ENCODE results near the gene MYT1. TPM values are rescaled to one million over a fixed set of nuclear protein-coding genes. Genes with fewer than 3 reads are reported as not detected.

MYT1 gene
- total and polyA plus RNA-seq, 2 experiments from 2014 or later = 0.03 to 0.06 TPM

DNA sequence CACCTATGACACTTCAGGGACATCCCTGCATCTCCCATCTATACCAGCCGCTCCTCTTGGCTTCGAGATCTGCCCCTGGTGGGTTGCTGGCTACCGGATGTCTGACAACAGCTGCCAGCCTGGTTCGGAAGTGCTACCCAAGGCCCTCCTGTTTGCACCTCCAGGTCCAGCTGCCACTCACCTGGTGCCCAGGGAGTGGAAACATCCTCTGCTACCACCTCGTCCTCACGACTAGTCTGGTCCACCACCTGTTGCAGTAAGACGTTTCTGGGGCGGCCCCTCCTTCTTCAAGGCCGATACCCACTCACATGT lies 83.0 kb downstream of the MYT1 start:
- TF ChIP-seq EZH2 (IDR thresholded peaks at IDR 0.05; ENCODE audit: borderline replicate concordance) (no peak), EZH2phosphoT487 (IDR thresholded peaks at IDR 0.05; ENCODE audit: low read depth, severe bottlenecking, unreplicated experiment) (no peak)
- TF ChIP-seq, protein P1, sequence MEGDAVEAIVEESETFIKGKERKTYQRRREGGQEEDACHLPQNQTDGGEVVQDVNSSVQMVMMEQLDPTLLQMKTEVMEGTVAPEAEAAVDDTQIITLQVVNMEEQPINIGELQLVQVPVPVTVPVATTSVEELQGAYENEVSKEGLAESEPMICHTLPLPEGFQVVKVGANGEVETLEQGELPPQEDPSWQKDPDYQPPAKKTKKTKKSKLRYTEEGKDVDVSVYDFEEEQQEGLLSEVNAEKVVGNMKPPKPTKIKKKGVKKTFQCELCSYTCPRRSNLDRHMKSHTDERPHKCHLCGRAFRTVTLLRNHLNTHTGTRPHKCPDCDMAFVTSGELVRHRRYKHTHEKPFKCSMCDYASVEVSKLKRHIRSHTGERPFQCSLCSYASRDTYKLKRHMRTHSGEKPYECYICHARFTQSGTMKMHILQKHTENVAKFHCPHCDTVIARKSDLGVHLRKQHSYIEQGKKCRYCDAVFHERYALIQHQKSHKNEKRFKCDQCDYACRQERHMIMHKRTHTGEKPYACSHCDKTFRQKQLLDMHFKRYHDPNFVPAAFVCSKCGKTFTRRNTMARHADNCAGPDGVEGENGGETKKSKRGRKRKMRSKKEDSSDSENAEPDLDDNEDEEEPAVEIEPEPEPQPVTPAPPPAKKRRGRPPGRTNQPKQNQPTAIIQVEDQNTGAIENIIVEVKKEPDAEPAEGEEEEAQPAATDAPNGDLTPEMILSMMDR (IDR thresholded peaks at IDR 0.05; ENCODE audit: poor library complexity) = no peak
- H3K4me1 ChIP-seq (ENCODE audit: insufficient read depth) = no peaks in the 10 kb centered on the region
- no peaks in the 10 kb centered on the region for H3K9me3 ChIP-seq (ENCODE audit: low read depth)
- H3K27ac ChIP-seq = no peak overlapping the region
- no peaks in the 10 kb centered on the region for H4K20me1 ChIP-seq (ENCODE audit: insufficient read depth, poor library complexity, severe bottlenecking)
- H2AFZ ChIP-seq = no peak overlapping the region
- no peak overlapping the region for H3K4me2 ChIP-seq
- H3K27me3 ChIP-seq = peaks cover 5% of the 10 kb centered on the region
- H3K4me3 ChIP-seq = no peak overlapping the region
- no peaks in the 10 kb centered on the region for H3K9me2 ChIP-seq (replicated peaks; ENCODE audit: insufficient read depth)
- no peaks in the 10 kb centered on the region for H3K79me2 ChIP-seq
- 93% methylated on average over 9 of the region's 9 CpGs for WGBS (ENCODE audit: low lambda C conversion rate, missing lambda C conversion rate)
- H3K36me3 ChIP-seq (replicated peaks; ENCODE audit: insufficient read depth, low read depth) = no peaks in the 10 kb centered on the region
- DNase-seq (ENCODE audit: low spot score) = no peak

DNA sequence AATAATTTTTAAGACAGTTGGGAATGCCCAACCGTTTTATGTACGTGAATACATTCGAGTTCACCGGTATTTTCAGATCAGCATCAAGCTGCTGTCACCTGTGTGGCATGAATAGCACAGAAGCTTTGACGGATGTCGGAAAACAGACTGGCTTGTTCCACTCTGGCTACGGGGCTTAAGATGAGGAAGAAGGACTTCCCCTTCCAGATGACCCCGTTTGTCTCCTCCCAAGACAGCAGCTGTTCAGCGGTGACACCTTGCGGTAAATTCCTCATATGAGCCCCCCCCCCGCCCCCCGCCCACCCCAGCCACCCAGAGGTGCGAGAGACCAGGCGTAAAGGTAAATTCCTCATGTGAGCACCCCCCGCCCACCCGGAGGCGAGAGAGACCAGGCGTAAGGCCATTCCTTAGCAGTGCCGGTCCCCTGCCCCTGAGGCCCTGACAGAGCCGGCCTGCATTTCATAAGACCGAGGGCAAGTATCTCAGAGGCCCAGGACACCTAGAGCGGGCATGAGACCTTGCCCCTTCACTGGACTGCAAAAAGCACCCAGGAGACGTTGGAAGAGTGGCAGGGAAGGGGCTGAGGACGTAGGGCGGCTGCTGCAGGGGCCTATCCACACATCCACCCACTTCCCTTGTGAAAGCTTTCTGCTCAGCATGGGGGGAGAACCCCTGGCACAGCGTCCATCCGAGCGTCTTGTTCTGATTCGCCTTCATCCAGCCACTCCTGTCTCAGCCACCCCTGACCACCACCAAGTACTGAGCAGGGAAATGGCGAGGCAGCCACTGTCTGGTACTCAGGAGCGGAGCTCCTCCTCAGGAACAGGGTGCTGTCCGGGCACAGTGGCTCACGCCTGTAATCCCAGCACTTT lies 84.0 kb downstream of the MYT1 start:
- no peaks in the 10 kb centered on the region for H3K36me3 ChIP-seq (replicated peaks; ENCODE audit: insufficient read depth, low read depth)
- H4K20me1 ChIP-seq (ENCODE audit: insufficient read depth, poor library complexity, severe bottlenecking) = no peaks in the 10 kb centered on the region
- no peak overlapping the region for H3K4me3 ChIP-seq
- H3K79me2 ChIP-seq = no peaks in the 10 kb centered on the region
- no peaks in the 10 kb centered on the region for H3K4me1 ChIP-seq (ENCODE audit: insufficient read depth)
- H3K4me2 ChIP-seq = no peak overlapping the region
- no peak overlapping the region for H2AFZ ChIP-seq
- H3K27ac ChIP-seq = no peak overlapping the region
- no peak for DNase-seq (ENCODE audit: low spot score)
- no peaks in the 10 kb centered on the region for H3K9me3 ChIP-seq (ENCODE audit: low read depth)
- 89% methylated on average over 26 of the region's 33 CpGs for WGBS (ENCODE audit: low lambda C conversion rate, missing lambda C conversion rate)
- TF ChIP-seq EZH2 (IDR thresholded peaks at IDR 0.05; ENCODE audit: borderline replicate concordance) (no peak), EZH2phosphoT487 (IDR thresholded peaks at IDR 0.05; ENCODE audit: low read depth, severe bottlenecking, unreplicated experiment) (no peak)
- TF ChIP-seq, protein P1 (IDR thresholded peaks at IDR 0.05; ENCODE audit: poor library complexity) = no peak
- H3K9me2 ChIP-seq (replicated peaks; ENCODE audit: insufficient read depth) = no peaks in the 10 kb centered on the region
- peaks cover 5% of the 10 kb centered on the region for H3K27me3 ChIP-seq

DNA sequence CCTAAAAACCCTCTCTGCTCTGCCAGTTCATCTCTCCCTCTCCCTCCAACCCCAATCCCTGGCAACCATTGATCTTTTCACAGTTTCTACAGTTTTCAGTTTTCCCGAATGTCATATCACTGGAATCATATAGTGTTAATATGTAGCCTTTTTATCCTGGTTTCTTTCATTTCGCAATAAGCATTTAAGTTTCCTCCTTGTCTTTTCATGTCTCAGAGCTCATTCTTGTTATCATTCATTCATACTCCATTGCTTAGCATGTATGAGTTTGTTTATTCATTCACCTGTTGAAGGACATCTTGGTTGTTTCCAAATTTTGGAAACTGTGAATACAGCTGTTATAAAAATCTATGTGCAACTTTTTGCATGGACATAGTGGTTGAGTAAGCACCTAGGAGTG lies 85.8 kb downstream of the MYT1 start:
- Histone ChIP-seq H4K20me1 (ENCODE audit: insufficient read depth, poor library complexity, severe bottlenecking) (no peaks in the 10 kb centered on the region), H3K79me2 (no peaks in the 10 kb centered on the region), H3K4me1 (ENCODE audit: insufficient read depth) (peaks cover 4% of the 10 kb centered on the region), H3K27ac (no peak overlapping the region), H3K9me3 (ENCODE audit: low read depth) (no peaks in the 10 kb centered on the region), H3K9me2 (replicated peaks; ENCODE audit: insufficient read depth) (no peaks in the 10 kb centered on the region), H3K27me3 (peaks cover 5% of the 10 kb centered on the region), H2AFZ (no peak overlapping the region), H3K36me3 (replicated peaks; ENCODE audit: insufficient read depth, low read depth) (no peaks in the 10 kb centered on the region), H3K4me2 (no peak overlapping the region), H3K4me3 (no peak overlapping the region)
- TF ChIP-seq EZH2phosphoT487 (IDR thresholded peaks at IDR 0.05; ENCODE audit: low read depth, severe bottlenecking, unreplicated experiment) = no peak
- TF ChIP-seq, protein P1 (IDR thresholded peaks at IDR 0.05; ENCODE audit: poor library complexity) = no peak
- 93% methylated on average over 2 of the region's 2 CpGs for WGBS (ENCODE audit: low lambda C conversion rate, missing lambda C conversion rate)
- DNase-seq (ENCODE audit: low spot score) = no peak

Data from hepatocyte (in vitro differentiated cells).